NAMALWA (cell line): ENCODE results near the gene NID2.

Experiments
- DNase-seq: peaks from one replicate; pipeline ENCODE4 v3.0.0-alpha.2; 2015; ENCODE audit warnings: low spot score

NID2 gene

GRCh38 chr14:52079239-52079959 is 10.5 kb upstream of the NID2 start:
- DNase-seq: no peak

GRCh38 chr14:52078721-52079120 is 9.9 kb upstream of the NID2 start:
- DNase-seq: no peak

- DNase-seq: no peak
Measured at GRCh38 chr14:52078095-52078531, 9.3 kb upstream of the NID2 start.

- no peak for DNase-seq
Measured at GRCh38 chr14:52077256-52077979, 8.6 kb upstream of the NID2 start.

- no peak for DNase-seq
Measured at GRCh38 chr14:52076334-52076733, 7.5 kb upstream of the NID2 start.

- no peak for DNase-seq
Measured at GRCh38 chr14:52075371-52075770, 6.5 kb upstream of the NID2 start.

GRCh38 chr14:52073251-52073650 is 4.4 kb upstream of the NID2 start:
- DNase-seq: no peak

GRCh38 chr14:52072266-52072780 is 3.5 kb upstream of the NID2 start:
- no peak for DNase-seq

GRCh38 chr14:52071675-52072074 is 2.8 kb upstream of the NID2 start:
- DNase-seq: no peak

- no peak for DNase-seq
Measured at GRCh38 chr14:52070051-52070431, 1.2 kb upstream of the NID2 start.

- DNase-seq: no peak
Measured at GRCh38 chr14:52069307-52070050, 620 bp upstream of the NID2 start.

- no peak for DNase-seq
Measured at GRCh38 chr14:52067873-52068614, 815 bp downstream of the NID2 start.

GRCh38 chr14:52064174-52064573 is 4.7 kb downstream of the NID2 start:
- no peak for DNase-seq

GRCh38 chr14:52063052-52063462 is 5.8 kb downstream of the NID2 start:
- no peak for DNase-seq

- DNase-seq: no peak
Measured at GRCh38 chr14:52061890-52062289, 7.0 kb downstream of the NID2 start.

GRCh38 chr14:52061390-52061789 is 7.5 kb downstream of the NID2 start:
- DNase-seq: no peak

GRCh38 chr14:52060080-52060479 is 8.8 kb downstream of the NID2 start:
- no peak for DNase-seq

GRCh38 chr14:52059649-52060048 is 9.2 kb downstream of the NID2 start:
- no peak for DNase-seq

- DNase-seq: no peak
Measured at GRCh38 chr14:52058341-52058740, 10.5 kb downstream of the NID2 start.

- DNase-seq: no peak
Measured at GRCh38 chr14:52055167-52055566, 13.7 kb downstream of the NID2 start.

GRCh38 chr14:52054678-52055077 is 14.2 kb downstream of the NID2 start:
- no peak for DNase-seq

GRCh38 chr14:52053044-52053443 is 15.8 kb downstream of the NID2 start:
- DNase-seq: no peak
